GM21786 (cell line): Measurements from ENCODE around the gene SH3TC1.

Source experiments
- ATAC-seq: cut with Tn5 transposase; IDR thresholded peaks from one replicate; pipeline ENCODE4 v1.9.1; 2021; ENCODE audit not compliant: unreplicated experiment

The SH3TC1 gene

GRCh38 chr4:8228319-8229250 lies 29.5 kb downstream of the SH3TC1 start:
- peak; percentile 67 for ATAC-seq

GRCh38 chr4:8229331-8229975 lies 30.4 kb downstream of the SH3TC1 start:
- ATAC-seq = no peak

DNA sequence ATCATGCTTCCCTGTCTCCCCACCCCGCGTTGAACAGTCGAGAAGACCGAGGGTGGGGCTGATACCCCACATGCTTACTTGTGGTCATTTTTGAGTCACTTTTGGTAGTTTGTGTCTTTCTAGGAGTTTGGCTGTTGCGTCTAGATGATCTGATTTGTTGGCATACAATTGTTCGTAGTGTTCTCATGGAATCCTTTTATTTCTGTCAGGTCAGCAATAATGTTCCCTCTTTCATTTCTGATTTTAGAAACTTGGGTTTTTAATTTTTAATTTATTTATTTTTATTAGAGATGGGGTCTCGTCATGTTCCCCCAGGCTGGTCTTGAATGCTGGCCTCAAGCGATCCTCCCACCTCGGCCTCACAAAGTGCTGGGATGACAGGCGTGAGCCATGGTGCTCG lies 30.9 kb downstream of the SH3TC1 start:
- ATAC-seq = no peak

DNA sequence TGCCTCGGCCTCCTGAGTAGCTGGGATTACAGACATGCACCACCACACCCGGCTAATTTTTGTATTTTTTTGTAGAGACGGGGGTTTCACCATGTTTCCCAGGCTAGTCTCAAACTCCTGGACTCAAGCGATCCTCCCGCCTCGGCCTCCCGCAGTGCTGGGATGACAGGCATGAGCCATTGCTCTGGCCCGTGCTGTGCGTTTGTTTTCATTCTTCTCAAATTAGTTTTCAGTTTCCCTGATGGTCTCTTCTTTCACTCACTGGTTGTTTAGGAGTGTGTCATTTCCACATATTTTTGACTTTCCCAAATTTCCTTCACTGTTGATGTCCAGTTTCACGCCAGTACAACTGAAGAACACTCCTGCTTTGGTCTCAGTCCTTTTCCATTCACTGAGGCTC lies 31.8 kb downstream of the SH3TC1 start:
- no peak for ATAC-seq

- ATAC-seq = no peak
These were observed 32.5 kb downstream of the SH3TC1 start for GRCh38 chr4:8231551-8232049.

DNA sequence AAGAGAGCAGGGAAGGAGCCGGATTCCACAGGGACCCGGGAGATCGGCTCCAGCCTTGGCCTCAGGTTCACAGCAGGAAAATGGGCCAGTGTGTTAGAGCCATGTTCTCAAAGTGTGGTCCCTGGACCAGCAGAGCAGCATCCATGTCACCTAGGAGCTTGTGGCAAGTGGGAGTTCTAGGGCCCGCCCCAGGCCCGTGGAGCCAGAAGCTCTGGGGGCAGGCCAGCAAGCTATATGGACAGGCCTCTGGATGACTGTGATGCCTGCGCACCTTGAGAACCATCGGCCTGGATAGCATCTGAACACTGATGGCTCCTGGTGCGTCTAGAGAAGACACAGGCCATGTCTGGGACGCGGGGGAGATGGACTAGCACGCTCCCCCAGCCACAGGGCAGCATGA lies 33.7 kb downstream of the SH3TC1 start:
- ATAC-seq = no peak

DNA sequence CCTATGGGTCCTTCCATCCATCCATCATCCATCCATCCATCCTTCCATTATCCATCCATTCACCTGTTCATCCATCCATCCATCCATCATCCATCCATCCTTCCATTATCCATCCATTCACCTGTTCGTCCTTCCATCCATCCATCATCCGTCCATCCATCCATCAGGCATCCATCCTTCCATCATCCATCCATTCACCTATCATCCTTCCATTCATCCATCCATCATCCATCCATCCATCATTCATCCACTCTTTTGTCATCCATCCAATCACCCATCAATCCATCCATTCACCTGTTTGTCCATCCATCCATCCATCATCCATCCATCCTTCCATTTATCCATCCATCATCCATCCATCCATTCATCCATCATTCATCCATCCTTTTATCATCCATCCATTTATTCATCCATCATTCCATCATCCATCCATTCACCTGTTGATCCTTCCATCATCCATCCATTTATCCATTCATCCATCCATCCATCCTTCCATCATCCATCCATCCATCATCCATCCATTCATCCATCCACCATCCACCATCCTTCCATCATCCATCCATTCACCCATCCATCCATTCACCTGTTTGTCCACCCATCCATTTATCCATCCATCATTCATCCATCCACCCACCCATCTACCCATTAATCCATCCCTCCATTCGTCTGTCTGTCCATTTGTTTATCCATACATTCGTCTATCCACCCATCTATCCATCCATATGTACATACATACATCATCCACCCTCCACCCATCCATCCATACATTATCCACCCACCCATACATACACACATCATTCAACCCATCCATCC lies 34.8 kb downstream of the SH3TC1 start:
- no peak for ATAC-seq

GRCh38 chr4:8234715-8235114 lies 35.6 kb downstream of the SH3TC1 start:
- no peak for ATAC-seq

GRCh38 chr4:8235224-8235623 lies 36.1 kb downstream of the SH3TC1 start:
- no peak for ATAC-seq

GRCh38 chr4:8235686-8236085 lies 36.6 kb downstream of the SH3TC1 start:
- ATAC-seq = no peak

DNA sequence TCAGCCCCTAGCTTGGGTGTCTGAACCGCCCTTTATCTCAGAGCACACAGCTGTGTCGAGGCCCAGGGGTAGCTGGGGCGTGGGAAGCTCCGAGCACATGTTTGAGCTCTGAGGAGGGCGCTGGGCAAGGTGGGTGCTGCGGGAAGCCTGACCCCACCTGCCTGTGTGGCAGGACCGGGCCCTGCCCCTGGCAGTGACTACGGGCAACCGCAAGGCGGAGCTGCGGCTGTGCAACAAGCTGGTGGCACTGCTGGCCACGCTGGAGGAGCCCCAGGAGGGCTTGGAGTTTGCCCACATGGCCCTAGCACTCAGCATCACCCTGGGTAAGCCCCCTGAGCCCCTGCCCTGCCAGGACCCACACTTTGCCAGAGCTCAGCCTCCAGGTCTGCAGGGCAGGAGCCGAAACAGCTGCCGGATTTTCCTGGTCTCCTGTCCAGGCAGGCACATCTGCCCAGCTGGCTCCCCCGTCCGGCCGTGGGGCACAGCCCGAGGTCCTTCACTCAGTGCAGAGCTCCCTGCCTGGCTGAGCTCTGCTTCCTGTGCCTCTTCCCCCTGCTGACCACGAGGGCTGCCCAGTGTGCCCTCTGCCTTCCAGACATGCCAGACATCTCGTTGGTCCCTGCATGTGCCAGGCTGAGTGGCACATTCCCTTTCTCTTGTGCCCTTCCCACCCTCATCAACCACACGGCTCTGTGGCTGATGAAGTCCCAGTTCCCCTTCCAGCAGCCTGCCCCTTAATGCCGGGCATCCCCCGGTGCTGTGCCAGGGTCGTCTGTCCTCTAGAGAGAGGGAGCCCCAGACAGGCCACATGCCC lies 37.2 kb downstream of the SH3TC1 start:
- no peak for ATAC-seq

GRCh38 chr4:8236920-8237195 lies 37.8 kb downstream of the SH3TC1 start:
- ATAC-seq = no peak

- no peak for ATAC-seq
These were observed 38.3 kb downstream of the SH3TC1 start for GRCh38 chr4:8237256-8237989.

GRCh38 chr4:8238036-8238511 lies 39.0 kb downstream of the SH3TC1 start:
- ATAC-seq = no peak

DNA sequence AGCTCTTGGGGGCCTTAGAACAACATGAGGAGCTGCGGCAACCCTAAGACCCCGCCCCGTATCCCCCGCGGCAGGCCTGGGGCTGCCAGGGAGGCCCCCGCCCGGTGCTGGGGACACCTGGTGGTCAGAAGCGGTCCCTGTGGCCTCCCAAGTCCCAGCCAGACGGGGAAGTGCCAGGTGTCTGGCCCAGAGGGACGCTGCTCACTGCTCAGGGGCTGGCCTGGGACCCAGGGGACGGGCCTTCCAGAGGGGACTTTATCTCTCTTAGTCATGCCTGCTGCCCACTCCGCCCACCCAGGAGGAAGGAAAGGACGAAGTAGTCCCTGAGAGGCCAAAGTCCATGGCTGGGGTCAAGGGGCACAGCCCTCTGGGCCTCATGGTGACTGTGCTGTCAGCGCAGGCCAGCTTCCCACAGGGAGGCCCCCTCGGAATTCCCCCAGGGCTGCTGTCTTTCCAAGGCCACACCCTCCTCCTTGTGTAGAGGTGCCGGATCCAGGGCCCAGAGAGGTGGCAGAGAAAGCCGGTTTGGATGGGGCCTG lies 39.5 kb downstream of the SH3TC1 start:
- ATAC-seq = no peak

DNA sequence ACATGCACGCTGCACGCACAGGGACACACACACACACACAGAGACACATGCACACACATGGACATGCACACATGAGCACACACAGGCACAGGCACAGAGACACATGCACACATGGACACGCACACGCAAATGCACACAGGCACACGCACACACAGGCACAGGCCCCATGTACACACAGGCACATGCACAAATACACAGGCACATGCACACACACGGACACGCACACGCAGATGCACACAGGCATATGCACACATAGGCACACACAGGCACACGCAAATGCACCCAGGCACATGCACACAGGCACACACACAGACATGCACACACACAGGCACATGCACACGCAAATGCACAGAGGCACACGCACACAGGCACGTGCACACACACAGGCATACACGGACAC lies 40.1 kb downstream of the SH3TC1 start:
- ATAC-seq = no peak

DNA sequence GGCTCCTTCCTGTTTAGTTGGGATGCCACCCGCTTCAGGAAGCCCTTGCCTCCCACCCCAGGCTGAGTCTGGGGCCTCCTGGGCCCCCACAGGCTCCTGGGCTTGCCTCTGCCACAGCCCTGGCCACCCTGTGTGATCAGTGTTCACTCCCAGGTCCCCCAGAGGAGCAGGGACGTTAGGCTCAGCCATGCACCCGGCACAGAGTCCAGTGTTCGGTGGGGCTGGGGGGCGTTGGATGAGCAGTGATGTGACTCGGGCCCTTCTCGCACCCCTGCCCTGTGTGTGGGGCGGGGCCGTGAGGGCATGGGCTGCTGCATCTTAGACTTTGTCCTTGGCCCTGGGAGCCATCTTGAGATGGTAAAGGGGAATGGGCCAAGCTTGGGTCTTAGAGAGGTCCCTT lies 40.6 kb downstream of the SH3TC1 start:
- ATAC-seq = no peak

GRCh38 chr4:8240211-8241041 lies 41.3 kb downstream of the SH3TC1 start:
- ATAC-seq = no peak
